ENCODE measurements around the gene WDR48.

WDR48 gene

DNA sequence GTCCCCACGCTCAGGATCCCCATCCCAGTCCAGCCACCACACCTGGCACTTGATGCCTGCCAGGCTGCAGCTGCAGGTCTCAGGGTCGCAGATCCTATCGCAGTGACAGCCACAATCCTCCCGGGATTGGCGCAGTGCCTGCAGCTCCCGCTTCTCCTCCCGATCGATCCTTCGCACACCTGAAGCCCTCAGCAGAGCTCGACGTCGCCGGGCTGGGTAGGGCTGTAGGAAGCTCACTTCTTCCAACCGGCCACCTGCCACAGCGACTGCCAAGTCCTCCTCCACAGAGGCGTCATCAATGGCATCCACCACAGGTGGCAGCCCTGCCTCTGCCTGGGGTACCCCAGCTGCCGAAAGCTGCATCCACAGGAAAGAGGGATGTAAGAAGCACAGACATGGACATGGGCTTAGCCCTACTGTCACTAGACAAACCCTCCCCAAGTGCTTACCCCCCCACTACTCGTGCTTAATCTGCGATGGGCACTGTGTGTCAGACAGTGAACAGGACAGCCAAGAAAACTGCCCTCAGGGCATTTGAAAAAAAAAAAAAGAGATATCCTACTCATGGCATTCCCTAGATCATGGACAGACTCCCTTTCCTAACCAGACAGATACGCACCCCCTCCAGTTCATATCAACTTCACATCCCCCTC lies 92.4 kb downstream of the WDR48 start:
- peaks cover 60 to 70% of the 10 kb centered on the region in 2 donors for H3K4me1 ChIP-seq (ENCODE audit: control insufficient read depth in 2 of 2, insufficient read depth in 2 of 2, low read length in 2 of 2)
- H3K36me3 ChIP-seq (ENCODE audit: control insufficient read depth in 2 of 2, insufficient read depth in 2 of 2, low read length in 2 of 2), result peaks cover 32 to 44% of the 10 kb centered on the region in 2 donors
- no peak overlapping the region for H3K4me3 ChIP-seq (ENCODE audit: low read length in 2 of 2)
- no peak overlapping the region for H3K27ac ChIP-seq (ENCODE audit: low read depth in 2 of 2, low read length in 2 of 2)
- H3K27me3 ChIP-seq (ENCODE audit: control insufficient read depth in 2 of 2, insufficient read depth in 2 of 2, low read length in 2 of 2), result no peaks in the 10 kb centered on the region
- H3K9ac ChIP-seq (ENCODE audit: low read depth in 1 of 2, low read length in 2 of 2), result no peak overlapping the region
- no peaks in the 10 kb centered on the region for H3K9me3 ChIP-seq (ENCODE audit: control insufficient read depth in 2 of 2, low read length in 2 of 2)

DNA sequence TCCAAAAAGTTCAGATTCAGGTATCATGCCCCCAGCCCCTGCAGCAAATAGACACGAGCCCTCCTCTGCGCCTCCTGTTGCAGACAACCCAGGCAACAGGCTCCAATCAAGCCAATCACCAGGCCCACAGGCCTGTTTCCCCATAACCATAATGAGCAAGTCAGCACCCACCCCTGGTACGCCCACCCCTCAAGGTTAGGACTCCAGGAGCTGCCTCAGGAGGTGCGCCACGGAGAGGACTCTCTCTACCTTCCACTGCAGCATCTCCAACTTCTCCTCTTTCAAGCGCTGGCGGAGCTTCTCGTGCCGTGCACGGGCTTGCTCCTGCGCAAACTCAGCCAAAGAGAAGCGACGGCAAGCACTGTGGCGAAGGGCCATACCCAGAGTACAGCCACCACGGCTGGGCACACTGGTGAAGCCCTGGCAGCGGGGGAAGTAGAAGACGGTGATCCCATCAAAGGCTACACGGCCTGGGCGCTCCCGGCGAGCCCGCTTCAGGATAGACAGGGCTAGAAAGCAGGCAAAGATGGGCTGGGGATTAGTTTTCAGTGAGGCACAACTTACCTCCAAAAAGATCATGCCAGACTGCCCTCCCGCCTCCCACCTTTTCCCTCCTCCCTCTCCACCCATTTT lies 93.0 kb downstream of the WDR48 start:
- H3K27ac ChIP-seq (ENCODE audit: low read depth in 2 of 2, low read length in 2 of 2), result no peak overlapping the region
- H3K4me3 ChIP-seq (ENCODE audit: low read length in 2 of 2), result no peak overlapping the region
- H3K9me3 ChIP-seq (ENCODE audit: control insufficient read depth in 2 of 2, low read length in 2 of 2), result no peaks in the 10 kb centered on the region
- no peaks in the 10 kb centered on the region for H3K27me3 ChIP-seq (ENCODE audit: control insufficient read depth in 2 of 2, insufficient read depth in 2 of 2, low read length in 2 of 2)
- H3K9ac ChIP-seq (ENCODE audit: low read depth in 1 of 2, low read length in 2 of 2), result no peak overlapping the region
- peaks cover 32 to 44% of the 10 kb centered on the region in 2 donors for H3K36me3 ChIP-seq (ENCODE audit: control insufficient read depth in 2 of 2, insufficient read depth in 2 of 2, low read length in 2 of 2)
- peaks cover 66 to 73% of the 10 kb centered on the region in 2 donors for H3K4me1 ChIP-seq (ENCODE audit: control insufficient read depth in 2 of 2, insufficient read depth in 2 of 2, low read length in 2 of 2)

DNA sequence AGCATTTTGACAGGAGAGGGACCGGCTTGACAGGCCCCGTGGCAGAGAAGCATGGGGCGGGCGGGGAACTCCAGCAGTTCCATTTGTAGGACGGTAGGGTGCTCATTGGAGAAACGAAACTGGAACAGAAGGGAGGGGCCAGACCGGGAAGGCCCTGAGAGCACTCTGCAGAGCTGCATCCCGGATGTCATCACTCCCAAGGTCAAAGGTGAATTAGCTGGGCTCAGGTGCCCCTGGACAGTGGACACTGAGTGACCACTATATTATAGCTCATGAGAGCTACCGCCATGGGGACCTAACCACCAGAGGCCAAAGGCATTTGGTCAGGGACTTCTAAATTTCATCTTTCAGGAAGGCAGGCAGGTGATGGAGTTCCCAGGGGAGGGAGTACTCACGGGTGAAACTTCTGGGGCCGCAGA lies 94.3 kb downstream of the WDR48 start:
- Histone ChIP-seq H3K36me3 (ENCODE audit: control insufficient read depth in 2 of 2, insufficient read depth in 2 of 2, low read length in 2 of 2) (peaks cover 32 to 40% of the 10 kb centered on the region in 2 donors), H3K9ac (ENCODE audit: low read depth in 1 of 2, low read length in 2 of 2) (peak overlapping the region in 1 of 2 donors; percentile 63), H3K9me3 (ENCODE audit: control insufficient read depth in 2 of 2, low read length in 2 of 2) (no peaks in the 10 kb centered on the region), H3K4me1 (ENCODE audit: control insufficient read depth in 2 of 2, insufficient read depth in 2 of 2, low read length in 2 of 2) (peaks cover 73 to 74% of the 10 kb centered on the region in 2 donors), H3K27me3 (ENCODE audit: control insufficient read depth in 2 of 2, insufficient read depth in 2 of 2, low read length in 2 of 2) (no peaks in the 10 kb centered on the region), H3K4me3 (ENCODE audit: low read length in 2 of 2) (no peak overlapping the region), H3K27ac (ENCODE audit: low read depth in 2 of 2, low read length in 2 of 2) (peak overlapping the region; percentile 87 to 89)

All from mucosa of rectum (tissue), 2 donors.